AG09309 (cell line): ENCODE data around the gene ARHGEF3.

ENCODE experiments used
- DNase-seq: peaks from one replicate; pipeline ENCODE4 v3.0.0-alpha.2; 2010; ENCODE audit warnings: low read depth
- H3K4me3 ChIP-seq: 2 replicates; pipeline ENCODE4 v1.5.1; 2011; ENCODE audit warnings: mild to moderate bottlenecking, low read depth, low read length, moderate library complexity; ENCODE audit not compliant: control insufficient read depth
- TF ChIP-seq, protein P1 (sequence below): IDR thresholded peaks from 2 replicates; pipeline ENCODE4 v1.5.1; 2011; ENCODE audit warnings: mild to moderate bottlenecking, low read depth, low read length, inconsistent platforms; ENCODE audit not compliant: insufficient read depth, control insufficient read depth; ENCODE audit errors: missing control alignments

The ARHGEF3 gene

DNA sequence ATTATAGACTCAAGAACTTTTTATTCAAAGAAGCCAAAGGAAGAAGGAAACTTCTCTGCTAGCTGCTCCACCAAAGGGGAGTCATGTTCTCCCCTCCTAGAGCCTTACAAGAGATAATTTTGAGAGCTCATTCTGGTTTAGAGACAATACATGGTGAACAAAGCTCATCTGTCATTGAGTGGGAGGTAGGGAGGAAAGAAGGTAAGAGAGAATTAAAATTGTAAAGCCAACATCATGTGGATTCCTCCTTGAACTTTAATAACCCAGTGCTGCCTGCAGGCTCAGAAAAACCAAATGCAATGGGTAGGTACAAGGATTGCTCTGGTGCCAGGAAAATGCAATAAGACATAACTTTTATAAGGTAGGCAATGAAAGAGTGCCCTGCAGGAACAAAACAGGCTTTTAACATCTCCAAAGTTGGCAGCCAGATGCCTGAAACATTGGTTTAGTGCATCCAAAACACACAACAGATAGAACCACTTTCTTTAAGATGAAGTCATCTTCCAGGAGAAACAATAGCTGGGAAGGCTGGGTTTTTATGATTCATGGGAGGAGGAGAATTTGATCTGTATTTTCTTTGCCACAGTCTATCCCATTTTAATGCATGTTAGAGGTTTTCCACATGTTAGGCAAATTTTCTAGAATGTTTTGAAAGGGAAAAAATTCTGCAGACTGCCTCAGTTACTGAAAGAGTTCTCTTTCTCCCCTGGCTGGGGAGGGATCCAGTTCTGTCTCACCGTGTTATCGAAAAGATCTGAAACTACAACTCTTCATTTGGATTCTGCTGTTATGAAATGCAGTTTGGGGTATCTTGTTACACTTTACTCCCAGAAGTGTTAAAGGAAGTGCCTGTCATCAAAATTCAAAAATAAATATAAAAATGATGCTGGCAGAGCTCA lies 11.3 kb upstream of the ARHGEF3 start:
- no peak for DNase-seq
- TF ChIP-seq, protein P1, sequence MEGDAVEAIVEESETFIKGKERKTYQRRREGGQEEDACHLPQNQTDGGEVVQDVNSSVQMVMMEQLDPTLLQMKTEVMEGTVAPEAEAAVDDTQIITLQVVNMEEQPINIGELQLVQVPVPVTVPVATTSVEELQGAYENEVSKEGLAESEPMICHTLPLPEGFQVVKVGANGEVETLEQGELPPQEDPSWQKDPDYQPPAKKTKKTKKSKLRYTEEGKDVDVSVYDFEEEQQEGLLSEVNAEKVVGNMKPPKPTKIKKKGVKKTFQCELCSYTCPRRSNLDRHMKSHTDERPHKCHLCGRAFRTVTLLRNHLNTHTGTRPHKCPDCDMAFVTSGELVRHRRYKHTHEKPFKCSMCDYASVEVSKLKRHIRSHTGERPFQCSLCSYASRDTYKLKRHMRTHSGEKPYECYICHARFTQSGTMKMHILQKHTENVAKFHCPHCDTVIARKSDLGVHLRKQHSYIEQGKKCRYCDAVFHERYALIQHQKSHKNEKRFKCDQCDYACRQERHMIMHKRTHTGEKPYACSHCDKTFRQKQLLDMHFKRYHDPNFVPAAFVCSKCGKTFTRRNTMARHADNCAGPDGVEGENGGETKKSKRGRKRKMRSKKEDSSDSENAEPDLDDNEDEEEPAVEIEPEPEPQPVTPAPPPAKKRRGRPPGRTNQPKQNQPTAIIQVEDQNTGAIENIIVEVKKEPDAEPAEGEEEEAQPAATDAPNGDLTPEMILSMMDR: no peak
- no peak overlapping the region for H3K4me3 ChIP-seq

DNA sequence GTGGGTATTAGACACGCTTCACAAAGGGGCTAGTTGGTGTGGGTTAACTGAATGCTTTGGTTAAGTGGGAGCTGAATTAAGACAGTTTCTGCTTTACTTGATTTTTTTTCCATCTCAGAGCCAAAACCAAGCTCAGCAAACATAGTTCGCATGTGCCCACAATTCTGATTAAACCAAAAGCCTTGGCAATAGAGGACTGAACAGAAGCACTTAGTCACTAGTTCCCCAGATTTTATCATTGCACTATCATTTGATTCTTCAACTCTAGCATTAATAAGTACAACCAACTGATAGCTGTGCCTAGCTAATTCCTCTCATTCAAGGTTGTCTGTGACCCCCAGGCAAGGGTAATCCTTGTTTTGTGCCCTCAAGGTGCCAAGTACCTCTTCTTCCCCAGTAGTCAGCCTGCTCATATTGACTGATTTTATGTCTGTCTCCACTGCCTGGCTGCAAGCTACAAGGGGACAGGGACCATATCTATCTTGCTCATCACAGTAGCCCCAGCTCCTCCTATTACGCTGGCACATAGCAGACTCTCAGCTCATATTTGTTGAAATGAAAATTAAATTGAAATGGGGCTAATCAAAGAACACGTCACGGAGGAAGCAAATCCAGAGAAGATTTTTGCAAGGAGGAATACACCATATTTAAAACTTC lies 9.9 kb upstream of the ARHGEF3 start:
- H3K4me3 ChIP-seq: no peak overlapping the region
- TF ChIP-seq, protein P1: no peak
- no peak for DNase-seq

DNA sequence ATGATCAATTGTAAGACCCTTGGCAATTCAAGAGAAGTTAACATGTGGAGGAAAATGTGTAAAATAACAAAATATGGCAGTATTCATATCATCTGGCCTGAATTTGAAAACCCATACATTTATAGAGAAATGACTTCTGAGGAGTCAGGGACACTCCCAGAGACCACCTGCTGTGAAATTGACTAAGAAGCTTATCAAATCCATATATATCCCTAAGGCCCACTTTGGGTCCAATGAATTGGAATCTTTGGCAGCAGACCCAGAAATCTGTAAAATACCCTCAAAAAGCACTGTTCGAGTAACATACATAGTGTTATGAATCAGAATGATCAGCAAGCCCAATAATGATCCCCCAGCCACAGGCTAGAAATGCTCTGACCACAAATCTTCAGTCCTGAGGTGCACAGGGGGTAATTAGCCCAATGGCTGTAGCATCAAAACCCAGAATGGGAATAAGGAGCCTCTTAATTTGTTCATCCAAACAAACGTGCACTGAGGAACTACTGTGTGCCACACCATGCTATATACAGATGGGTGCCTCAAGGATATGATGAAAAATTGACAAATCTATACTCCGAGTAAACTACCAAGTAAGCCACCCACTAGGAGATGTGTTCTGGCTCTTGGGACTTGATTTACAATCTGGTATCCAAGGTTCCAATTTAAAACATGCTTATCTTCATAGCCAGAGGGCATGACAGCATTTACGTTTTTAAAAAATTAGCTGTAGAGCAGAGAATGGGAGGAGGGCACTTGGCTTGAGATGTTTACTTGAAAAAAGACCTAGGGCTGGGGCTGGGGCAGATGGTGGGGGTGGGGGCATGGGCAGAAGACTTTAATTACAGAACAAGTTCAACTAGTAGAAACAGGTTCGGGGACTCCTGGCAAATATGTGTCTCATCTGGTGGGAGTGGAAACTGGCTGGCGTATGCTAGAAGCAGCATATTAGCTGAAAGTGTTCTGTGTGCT lies 9.1 kb upstream of the ARHGEF3 start:
- TF ChIP-seq, protein P1: no peak
- no peak for DNase-seq
- H3K4me3 ChIP-seq: no peak overlapping the region

DNA sequence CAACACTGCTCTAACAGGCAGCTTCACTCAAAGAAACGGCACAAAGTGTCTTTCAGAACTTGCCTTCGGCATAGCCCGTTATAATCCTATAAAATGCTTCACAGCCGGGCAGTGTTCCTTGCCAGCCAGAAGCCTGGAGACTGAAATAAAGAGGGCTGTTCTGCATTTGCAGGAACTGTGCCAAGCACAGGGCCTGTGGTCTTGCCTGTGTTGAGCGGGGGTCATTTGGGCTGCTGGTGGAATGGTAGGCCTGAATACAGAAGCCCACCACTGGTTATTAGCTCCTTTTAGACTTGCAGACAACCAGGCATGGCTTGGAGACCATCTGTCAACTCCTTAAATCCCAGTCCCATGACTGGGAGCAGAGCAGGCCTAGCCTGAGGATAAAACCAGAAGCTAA lies 4.7 kb upstream of the ARHGEF3 start:
- H3K4me3 ChIP-seq: no peak overlapping the region
- TF ChIP-seq, protein P1: no peak
- no peak for DNase-seq

DNA sequence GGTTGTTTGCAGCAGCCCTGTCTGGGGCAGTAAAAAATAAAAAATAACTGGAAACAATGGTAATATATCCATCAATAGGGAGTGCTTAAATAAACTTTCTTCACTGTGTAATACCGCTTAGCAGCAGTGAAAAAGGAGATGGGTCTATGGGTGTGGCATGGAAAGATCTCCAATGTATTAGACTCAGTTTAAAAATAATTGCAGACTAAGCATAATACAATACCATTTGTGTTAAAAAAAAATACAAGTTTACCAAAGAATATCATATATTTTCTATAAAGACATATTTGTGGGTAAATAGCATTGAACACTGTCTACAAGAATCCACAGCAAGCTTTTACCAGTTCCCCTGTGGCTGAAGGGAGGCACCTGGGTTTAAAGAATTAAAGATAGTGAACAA lies 1.0 kb upstream of the ARHGEF3 start:
- H3K4me3 ChIP-seq: no peak overlapping the region

DNA sequence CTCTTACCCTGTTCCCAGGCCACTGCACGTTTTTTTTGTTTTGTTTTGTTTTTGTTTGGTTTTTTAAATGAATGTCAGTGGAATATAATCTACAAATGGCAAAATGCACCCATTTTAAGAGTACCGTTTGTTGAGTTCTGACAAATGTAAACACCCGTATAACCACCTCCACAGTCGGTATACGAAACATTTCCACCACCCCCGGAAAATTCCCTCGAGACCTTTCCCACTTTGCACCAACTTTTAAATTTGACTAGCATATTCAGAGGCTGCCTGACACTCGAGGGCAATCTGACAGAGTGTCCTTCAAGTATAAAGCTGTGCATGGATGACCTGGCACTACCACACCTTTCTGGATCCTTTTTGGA lies 613 bp upstream of the ARHGEF3 start:
- H3K4me3 ChIP-seq: peak overlapping the region; percentile 81
- DNase-seq: no peak
- TF ChIP-seq, protein P1: no peak

More for the DNA sequence above, 1.0 kb upstream of the ARHGEF3 start:
- no peak for DNase-seq
- TF ChIP-seq, protein P1: no peak
